Astrocyte of the spinal cord (primary cell): ENCODE results near the gene C19orf67.

Source experiments
- DNase-seq: peaks from one replicate; pipeline ENCODE4 v3.0.0; 2011; ENCODE audit warnings: low read depth, low spot score
- H3K4me3 ChIP-seq: 2 replicates; pipeline ENCODE4 v1.5.1; 2011; ENCODE audit warnings: low read depth, mild to moderate bottlenecking, low read length, moderate library complexity
- CTCF ChIP-seq: IDR thresholded peaks from 2 replicates; pipeline ENCODE4 v1.5.1; 2012; ENCODE audit warnings: low read depth, mild to moderate bottlenecking, low read length, inconsistent platforms
- in situ Hi-C: cut with HindIII; loops from 2 replicates; pipeline ENCODE4 v1.10.0; 2017; ENCODE audit warnings: low sequenced_read_pairs

The C19orf67 gene

GRCh38 chr19:14119644-14120496 lies 34.3 kb upstream of the C19orf67 start:
- TF ChIP-seq CTCF, result no peak
- DNase-seq, result no peak
- no peak overlapping the region for H3K4me3 ChIP-seq
- in situ Hi-C loops, result no loop called here

GRCh38 chr19:14119146-14119545 lies 33.6 kb upstream of the C19orf67 start:
- H3K4me3 ChIP-seq, result no peak overlapping the region
- in situ Hi-C loops, result no loop called here
- no peak for TF ChIP-seq CTCF
- no peak for DNase-seq

GRCh38 chr19:14118165-14119051 lies 32.8 kb upstream of the C19orf67 start:
- in situ Hi-C loops, result no loop called here
- peak; percentile 64 for DNase-seq
- no peak for TF ChIP-seq CTCF
- H3K4me3 ChIP-seq, result peak overlapping the region; percentile 40

- H3K4me3 ChIP-seq, result peak within 1 kb of the TSS; percentile 86
- in situ Hi-C loops, result no loop called here
Measured at GRCh38 chr19:14117668-14118164, 32.1 kb upstream of the C19orf67 start, which contains the start of gene PRKACA. TSS of gene PRKACA (minus strand) at chr19:14117762. CDS start at chr19:14117547, 215 bp downstream.

GRCh38 chr19:14116918-14117578 lies 31.5 kb upstream of the C19orf67 start:
- H3K4me3 ChIP-seq, result peak overlapping the region; percentile 86
- DNase-seq, result no peak
- TF ChIP-seq CTCF, result no peak
- in situ Hi-C loops, result no loop called here

More at GRCh38 chr19:14117668-14118164, 32.1 kb upstream of the C19orf67 start, which contains the start of gene PRKACA:
- no peak for TF ChIP-seq CTCF
- DNase-seq, result peak; percentile 99

- peak overlapping the region; percentile 86 for H3K4me3 ChIP-seq
- DNase-seq, result no peak
- TF ChIP-seq CTCF, result no peak
- in situ Hi-C loops, result no loop called here
Measured at GRCh38 chr19:14116525-14116917, 30.9 kb upstream of the C19orf67 start.
